ENCODE results near the gene EPAS1.

The EPAS1 gene

DNA sequence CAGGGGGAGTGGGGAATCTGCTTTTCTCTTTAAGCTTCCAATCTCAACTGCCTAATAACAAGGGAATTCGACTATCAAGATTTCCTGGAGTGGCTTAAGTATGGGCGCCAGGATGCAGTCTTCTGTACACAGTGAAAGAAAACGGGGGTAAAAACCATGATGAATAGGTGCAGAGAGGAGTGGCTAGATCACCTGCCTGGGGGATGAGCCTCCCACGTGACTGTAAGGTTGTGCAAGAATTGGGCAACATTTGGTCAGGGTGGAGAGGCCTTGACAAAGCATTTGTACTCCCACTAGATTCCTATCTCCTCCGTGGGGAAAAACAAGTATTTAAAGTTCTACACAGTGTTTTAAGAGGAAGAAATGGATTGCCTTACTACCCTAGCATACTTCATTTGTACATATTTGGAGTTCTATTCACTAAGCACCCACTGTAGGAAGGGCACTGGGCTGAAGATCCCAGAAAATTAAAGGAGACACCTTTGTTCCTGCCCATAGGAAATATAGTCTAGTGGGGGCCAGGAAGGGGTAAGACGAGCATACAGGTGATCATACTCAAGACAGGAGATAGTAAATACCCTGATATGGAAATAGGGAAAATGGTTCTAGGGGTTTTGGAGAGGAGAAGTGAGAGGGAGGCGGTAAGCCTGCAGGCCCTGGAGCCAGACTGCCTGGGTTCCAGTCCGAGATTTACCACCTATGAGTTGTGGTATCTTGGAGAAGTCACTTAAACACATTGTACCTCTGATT lies 29.2 kb downstream of the EPAS1 start:
- DNase-seq: no peak

DNA sequence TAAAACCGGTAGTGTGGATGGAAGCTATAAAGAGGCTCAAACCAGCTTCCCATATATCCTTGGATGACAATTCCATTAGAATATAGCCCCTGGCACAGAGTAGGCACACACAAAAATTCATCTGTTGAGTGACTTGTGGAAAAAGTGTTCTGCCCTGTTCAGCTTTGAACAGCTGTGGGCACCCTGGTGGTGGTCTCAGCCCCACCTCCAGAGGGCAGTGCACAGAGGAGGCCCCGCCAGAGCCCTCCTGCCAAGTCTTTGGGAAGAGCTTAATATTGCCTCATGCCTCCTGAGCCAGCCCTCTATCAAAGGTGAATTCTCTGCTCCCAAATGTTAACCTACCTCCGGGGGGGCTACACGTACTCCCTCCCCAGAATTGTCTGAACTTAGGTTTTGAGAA lies 30.4 kb downstream of the EPAS1 start:
- DNase-seq: no peak

DNA sequence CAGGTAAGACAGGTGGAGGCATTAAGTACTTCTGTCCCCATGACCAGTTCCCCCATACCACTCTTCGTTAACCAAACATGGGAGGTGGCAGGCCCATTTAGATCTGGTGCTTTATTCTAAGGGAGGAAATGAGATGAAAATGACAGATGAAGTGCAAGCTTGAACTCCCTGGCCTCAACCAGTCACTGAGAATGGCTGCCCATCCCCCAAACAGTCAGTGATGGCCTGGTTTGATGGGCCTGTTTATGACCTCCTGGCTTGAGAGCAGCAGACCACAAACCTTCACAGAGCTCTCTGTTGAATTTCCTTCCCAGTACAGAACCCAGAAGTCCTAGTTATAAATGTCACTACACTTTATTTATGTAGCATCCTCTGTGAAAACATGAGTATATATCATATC lies 31.1 kb downstream of the EPAS1 start:
- no peak for DNase-seq

DNA sequence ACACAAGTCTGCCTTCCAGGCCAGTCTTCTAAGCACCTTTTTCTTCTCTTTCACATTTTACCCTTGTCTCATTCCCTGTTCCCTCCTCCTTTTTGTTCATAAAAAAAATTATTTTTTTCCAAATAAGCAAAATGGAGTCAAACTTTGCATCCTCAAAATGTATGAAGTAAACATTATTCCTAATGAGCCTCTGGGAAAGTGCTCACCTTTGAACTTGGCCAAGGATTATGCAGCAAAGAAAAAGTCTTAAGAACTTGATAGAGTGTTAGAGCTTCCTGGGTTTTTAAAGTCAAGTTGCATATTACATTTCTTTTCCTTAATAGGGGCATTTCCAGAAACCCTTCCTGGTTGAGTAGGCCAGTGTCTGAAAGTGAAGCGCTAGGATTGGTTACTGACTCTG lies 31.6 kb downstream of the EPAS1 start:
- DNase-seq: no peak

DNA sequence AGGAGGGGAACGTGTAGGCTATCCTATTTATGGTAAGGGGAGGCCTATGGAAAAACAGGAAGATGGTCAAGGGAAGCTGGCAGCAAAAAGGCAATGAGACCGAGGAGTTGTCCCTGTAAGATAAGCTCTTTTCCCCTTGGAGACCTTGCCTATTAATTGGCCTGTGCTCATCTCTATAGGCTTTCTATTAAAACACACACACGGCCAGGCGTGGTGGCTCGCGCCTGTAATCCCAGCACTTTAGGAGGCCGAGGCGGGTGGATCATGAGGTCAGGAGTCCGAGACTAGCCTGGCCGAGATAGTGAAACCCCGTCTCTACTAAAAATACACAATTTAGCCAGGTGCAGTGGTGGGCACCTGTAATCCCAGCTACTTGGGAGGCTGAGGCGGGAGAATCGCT lies 32.1 kb downstream of the EPAS1 start:
- DNase-seq: no peak

DNA sequence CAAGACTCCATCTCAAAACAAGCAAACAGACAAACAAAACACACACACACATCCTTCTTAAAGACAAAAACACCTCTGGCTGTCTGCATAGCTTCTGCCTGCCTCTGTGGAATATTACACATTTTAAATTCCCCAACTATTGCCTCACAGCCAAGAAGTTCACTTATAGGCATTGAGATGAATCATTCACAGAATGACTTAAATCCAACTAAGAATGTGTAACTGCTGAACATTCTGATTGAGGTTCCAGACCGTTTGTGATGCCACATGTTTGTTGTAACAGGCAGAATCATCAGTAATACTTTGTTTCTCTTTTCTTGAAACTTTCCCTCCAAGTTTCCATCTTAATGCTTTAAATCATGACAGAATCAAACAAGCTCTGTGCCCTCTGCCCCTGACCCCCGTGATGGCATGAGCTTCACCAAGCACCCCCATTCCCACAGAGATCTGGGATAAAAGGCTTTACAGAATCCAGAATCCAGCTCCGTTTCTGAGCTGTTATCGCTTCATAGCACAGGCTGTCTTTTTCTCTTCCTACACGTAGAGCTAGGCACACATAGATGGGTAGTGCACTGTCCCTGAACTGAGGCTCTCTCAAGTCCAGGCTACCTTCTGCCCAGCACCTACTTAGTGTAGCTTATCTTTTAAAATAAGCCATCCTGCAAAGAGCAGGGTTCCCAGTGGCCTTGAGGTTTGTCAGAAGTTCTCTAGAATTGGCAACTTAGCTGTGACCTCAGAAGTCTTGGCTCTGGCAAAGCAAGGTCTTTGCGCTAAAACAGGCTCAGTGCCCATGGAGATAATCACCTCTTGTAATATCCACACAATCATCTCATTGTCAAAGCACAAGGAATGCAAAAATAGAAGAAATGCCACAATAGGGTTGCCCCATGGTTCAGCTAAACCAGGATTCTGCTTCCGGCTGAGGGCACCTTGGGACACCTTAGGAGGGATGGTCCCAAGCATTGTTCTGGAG lies 32.9 kb downstream of the EPAS1 start:
- no peak for DNase-seq

DNA sequence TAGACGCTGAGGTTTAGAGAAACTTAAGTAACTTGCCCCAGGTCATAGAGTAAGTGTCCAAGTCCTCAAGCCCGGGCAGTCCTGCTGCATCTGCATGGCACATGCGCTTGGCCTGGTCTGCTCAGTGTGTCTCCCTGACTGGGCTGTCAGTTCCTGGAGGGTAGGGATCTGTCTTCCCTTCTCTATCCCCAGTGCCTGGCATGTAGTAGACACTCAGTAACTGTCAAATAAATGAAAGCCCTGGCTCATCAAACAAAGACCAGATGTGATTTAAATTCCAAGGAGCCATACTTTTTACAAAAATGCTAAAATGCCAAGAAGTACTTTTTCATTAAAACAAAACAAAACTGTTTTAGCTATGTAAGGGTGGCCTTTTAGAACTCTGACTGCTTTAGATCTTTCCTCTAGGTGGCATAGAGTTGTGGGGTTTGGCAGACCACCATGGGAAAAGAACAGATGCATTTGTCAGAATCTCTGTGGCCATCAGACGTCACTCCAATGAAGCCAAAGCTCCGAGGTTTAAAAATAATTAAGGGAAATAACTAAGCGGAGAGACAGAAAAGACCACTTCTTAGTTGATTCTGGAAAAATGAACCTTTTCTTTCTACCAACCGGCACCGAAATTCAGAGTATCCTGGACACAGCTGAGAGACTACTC lies 34.0 kb downstream of the EPAS1 start:
- DNase-seq: no peak

DNA sequence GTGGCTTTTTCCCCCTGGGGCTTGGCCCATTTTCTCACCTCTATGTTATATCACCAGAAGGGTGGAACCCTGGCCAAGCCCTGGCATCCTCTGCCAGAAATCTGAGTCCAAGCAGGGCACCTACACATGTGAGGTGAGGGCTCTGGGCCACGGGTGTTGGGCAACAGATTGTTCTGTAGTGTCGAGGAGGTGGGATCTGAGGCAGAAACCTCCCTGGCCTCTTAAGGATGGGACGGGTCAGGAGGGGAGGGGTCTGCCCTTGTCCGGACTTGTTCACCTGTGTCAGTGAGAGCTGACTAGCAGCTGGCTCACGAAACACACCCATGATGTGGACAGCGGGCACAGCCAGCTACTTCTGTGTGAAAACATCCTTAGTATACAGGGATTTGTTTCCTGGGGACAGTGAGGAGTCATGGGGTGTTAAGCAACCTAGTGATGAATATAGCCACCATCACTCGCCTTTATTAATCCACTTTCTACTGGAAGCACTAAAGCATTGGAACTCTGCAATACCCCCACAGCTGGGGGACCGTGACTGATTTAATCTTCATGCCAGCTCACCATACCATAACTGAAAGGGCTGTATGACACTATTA lies 35.6 kb downstream of the EPAS1 start:
- DNase-seq: no peak

DNA sequence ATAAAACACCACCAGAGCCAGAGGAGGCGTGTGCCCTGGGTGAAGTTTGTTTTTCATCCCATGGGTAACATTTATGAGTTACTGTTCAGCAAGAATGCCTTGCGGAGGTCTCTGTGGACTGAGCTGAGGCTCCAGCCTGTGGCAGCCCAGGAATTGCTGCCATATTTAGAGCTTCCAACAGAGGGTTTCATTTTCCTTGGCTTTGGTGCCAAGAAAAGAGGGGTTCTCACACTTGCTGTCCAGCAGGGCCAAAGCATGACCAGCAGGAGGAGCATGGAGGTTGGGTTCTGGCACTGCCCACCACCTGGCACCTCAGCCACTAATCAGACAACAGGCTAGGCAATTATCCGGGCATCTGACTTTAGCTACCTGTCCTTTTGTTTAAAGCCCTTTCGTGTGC lies 36.7 kb downstream of the EPAS1 start:
- peak in 1 of 2 experiments; percentile 11 for DNase-seq

DNA sequence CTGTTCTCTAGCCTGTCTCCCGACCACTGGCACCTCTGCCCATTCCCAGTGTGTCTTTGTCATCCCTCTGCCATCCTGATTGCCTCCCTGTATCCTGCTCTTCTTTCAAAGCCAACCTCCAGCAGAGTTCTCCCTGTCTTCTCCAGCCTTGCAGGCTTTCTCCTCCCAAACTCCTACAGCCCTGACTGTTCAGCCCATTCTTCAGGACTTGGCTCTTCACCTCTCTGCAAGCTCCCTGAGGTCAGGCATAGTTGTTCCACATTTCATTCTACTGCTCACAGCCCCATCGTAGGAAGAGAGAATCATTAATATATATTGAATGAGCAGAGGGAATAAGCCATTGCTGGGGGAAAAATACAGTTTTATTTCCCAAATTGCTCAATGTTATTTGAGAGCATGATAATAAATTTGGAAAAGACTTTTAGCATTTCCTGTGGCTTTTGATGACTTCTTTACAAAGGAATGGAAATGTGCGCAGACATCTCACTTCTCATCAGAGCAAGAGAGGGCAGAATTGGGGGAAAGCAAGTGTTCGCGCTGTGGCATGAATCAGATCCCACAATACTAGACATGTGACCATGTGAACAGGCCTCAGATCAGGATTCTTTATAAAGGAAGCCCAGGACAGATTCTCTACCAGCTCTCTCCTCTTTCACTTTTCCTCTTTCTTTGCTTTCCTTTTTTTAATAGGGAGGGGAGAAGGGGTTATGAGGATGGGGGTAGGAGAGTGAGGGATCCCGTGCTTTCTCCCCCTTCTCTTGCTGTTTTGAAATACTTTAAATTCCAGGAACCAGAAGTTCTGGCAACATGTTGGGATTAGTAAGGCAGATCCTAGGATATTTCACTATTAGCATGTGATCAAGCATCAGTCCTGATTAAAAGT lies 37.4 kb downstream of the EPAS1 start:
- DNase-seq: no peak

DNA sequence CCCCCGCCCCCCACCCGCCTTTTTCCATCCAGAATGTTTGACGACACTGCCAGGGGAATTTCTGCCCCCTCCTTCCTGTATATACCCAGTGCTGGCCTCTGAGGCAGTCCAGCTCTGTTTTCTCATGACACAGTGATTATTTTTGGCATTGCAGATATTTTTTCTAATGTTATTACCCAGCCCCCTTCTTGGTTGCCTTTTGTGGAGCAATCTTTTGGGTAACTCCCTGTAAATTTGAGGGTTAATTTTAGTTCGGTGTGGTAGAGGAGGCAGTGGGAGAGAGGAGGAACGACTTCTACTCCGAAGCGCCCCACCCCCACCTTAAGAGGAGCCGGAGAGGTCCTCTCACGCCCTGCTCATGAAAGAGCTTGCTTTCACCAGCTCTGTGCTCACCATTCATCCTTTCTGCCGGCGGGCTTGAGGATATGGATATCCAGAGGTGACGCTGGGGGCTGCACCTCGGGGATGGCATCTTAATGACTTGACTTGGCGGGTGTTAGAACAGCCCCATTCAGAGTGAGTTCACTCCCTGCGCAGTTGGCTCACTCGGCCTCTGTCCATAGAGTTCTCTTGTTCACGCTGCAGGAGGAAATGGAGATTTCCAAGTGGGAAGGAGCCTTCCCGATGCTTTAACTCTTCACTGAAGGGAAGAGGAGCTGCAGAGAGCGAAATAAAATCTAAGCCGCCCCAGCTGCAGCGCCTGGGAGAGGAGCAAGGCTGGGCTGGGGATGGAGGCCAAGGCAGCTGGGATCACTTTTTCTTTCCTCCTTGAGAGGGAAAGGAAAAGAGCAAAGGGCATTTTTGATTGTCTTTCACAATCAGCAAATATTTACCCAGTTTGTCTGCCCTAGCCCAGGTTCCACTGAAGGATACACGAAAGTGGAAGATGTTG lies 38.4 kb downstream of the EPAS1 start:
- peak in 1 of 2 experiments; percentile 45 for DNase-seq

DNA sequence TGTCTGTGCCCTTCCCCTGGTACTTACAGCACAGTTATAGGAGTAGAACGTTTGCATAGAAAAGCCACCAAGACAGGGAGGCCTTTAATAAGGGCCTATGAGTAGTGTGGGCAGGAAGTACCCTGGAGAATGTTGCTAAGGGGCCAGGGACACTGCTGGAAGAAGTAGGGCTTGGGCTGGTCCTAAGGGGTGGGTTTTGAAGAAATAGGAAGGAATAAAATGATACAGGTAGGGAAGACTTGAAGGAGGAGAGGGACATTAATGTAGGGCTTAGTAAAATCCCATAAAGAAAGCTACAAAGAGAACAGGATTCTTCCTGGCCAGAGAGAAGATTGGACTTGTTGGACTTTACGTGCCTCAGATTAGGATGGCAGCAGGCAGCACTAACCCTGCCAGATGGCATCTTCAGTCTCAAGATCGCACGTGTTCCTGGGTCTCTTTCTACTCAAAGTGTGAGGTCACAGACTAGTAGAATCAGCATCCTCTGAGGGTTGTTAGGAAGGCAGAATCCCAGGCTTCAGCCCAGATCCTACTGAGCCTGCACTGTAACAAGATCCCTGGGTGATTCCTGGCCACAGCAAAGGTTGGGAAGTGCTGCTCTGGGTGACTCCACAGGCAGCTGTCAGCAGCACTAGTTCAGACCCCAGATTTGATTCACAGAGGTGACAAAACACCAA lies 39.2 kb downstream of the EPAS1 start:
- DNase-seq: peak; percentile 88 to 97

DNA sequence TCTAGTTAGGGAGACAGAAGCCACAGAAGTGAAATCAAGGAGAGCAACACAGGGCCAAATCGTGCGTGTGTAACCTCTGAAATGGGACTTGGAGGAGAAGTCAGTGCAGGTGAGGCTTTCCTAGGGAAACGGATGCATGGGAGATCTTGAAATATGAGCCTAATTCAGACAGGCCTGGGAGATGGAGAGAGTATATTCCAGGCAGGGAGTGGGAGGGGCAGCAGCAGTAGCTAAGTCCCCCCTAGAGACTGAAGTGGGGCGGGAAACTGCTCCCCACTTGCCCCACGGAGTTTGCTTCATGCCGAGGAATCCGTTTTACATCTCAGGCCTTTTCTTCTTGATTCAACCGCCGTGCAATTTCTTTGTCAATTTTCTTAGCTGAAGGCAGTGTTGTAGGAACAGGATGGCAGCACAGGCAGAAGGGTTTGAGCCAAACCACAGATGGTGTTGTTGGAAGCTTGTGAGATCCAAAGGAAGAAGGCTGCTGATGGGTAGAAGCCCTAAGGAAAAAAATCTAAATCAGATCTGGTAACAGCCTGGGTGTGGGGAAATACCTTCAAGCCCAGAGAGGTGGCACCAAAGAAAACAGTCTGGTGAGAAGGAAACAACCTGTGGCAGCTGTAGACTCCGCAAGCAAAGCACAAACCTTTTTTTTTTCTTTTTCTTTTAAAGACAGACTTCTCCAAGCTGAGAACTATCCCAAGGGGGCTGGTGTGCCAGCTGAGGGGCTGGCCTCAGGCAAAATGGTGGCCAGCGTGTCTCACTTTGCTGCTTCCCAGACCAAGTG lies 40.2 kb downstream of the EPAS1 start:
- DNase-seq: peak; percentile 31 to 65

DNA sequence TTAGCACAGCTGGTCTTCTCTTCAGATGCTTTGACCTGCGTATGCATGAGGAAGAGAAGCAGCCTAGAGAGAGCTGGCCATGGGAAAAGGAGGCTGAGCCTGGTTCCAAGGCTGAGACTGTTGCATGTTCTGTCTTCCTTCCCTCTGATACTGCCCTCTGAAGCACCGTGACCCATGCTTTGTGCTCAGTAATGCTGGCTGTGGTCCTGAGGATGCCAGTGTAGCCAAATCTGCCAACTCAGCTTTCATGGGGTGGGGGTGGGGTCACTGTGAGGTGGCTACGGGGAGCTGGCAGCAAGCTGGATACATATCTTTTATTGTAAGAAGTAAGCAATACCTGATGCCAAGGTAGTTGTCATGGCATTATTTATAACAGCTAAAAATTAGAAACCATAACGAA lies 41.5 kb downstream of the EPAS1 start:
- no peak for DNase-seq

DNA sequence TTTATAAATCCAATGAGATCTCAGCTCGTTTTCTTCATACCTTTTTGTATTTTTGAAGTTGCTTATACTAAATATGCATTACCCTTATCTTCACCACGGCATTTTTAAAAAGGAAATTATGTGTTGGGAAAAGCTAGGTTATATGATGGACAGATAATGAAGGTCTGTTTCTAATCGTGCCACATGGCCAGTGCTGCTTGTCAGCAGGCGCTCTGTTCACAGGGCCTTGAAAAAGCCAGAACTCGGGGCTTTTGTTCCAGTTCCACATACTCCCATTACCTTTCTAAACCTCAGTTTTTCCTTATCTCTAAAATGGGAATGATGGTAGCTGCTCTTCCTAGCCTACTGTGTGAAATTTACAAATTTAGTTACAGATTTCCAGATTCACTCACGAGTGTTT lies 42.0 kb downstream of the EPAS1 start:
- no peak for DNase-seq

DNA sequence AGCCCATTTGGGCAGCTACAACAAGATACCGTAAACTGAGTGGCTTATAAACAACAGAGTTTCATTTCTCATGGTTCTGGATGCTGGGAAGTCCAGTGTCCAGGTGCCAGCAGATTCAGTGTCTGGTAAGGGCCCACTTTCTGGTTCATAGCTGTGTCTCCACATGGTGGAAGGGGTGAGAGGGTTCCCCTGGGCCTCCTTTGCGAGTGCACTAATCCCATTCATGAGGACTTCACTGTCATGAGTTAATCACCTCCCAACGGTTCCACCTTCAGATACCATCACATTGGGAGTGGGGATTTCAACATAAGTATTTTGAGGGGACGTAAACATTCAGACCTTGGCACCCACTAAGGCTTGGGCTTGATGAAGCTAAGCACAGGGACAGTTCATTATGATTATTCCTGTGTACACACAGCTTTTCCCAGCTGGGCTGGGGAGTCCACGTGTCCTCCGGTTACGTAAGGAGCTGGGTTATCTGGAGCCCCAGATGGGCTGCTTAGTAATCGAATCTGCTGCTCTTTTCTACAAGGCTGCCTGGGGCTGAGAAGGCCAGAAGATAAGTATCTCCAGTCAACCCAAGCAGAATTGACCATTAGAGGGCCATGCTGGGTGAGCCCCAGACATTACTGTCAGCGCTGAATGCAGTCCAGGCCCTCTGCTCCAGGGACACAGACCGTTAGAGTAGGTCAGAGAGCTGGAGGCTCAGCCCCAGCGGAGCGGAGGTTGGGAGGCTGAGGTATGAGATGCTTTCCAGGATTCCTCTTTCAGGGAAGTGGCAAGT lies 42.7 kb downstream of the EPAS1 start:
- peak; percentile 71 to 87 for DNase-seq

DNA sequence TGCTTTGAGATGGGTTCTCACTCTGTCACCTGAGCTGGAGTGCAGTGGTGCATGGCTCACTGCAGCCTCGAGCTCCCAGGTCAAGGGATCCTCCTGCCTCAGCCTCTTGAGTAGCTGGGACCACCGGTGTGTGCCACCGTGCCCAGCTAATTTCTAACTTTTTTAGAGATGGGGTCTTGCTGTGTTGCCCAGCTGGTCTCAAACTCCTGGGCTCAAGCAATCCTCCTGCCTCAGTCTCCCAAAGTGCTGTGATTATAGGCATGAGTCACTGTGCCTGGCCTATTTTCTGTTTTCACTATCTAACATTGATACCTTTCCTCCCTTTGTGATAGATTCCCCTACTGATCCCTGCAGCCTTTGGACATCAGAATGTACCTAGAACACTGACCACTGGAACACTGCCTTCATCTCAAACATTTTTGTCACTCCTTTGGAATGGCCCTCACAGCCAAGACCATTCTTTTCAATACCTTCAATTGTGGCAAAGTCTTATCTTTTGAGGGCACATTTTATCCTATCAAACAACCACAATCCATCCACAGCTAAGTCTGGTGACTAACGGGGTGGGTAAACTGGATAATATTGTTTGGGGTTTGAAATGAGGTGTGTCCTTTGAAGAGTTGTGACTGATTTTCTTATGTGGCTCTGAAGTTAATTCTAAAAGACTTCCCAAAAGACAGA lies 43.7 kb downstream of the EPAS1 start:
- no peak for DNase-seq
